B cell (primary cell): ENCODE data around the gene KRTDAP.

Experiments used
- CTCF ChIP-seq: fragments of 200-600 bp; IDR thresholded peaks from one replicate; pipeline ENCODE4 v1.8.0; 2022; ENCODE audit warnings: antibody characterized with exemption, mild to moderate bottlenecking
- EZH2 ChIP-seq: IDR thresholded peaks from 2 replicates; pipeline ENCODE4 v1.6.1; 2012; ENCODE audit warnings: borderline replicate concordance, low read depth, mild to moderate bottlenecking, moderate library complexity, low read length; ENCODE audit not compliant: insufficient read depth, poor library complexity, severe bottlenecking

DNA sequence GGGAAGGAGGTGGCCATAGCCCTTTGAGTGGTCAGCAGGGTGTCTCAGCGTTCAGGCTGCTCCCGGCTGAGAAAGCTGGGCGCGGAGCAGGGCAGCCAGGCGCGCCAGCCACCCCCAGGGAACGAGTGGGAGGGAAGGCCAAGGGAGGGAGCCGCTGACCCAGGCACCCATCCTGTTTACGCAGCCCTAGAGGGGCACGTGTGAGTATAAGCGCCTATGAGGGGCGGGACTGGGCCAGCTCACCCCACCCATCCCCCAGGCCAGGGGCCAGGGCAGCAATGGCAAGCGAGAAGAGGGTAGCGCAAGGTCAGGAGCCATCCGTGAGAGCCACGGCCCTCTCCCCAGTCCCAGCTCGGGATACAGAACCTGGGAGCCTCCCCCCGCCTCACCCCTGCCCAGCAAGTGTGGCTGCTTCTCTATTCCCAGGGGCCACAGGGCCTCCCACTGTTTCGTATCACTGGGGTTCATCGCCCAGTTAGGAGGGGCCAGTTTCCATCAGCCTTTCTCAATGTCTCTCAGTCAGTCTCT is 24.1 kb upstream of the KRTDAP start:
- TF ChIP-seq EZH2 (no peak), CTCF (no peak)
